Breast epithelium (tissue), 4 donors: ENCODE data around the gene CBLB. TPM values are rescaled to one million over a fixed set of nuclear protein-coding genes. Genes with fewer than 3 reads are reported as not detected.

Experiments used
- DNase-seq, 2 donors: peaks; one replicate each; pipeline ENCODE4 v3.0.0-alpha.2; 2019; ENCODE audit warnings: low spot score in 2 of 2
- H3K27ac ChIP-seq, 2 donors: fragments of 200-600 bp; sonication (generic) in 1 of 2; one replicate each; pipeline ENCODE4 v1.5.1; 2016 to 2019; ENCODE audit warnings: mild to moderate bottlenecking in 1 of 2
- H3K27me3 ChIP-seq, 2 donors: fragments of 200-600 bp; sonication (generic) in 1 of 2; one replicate each; pipeline versions ENCODE4 v1.5.1 to v1.6.0; 2017 to 2019; ENCODE audit warnings: control low read depth in 1 of 2, mild to moderate bottlenecking in 1 of 2
- H3K36me3 ChIP-seq: fragments of 200-600 bp; one replicate; pipeline ENCODE4 v1.5.1; 2019
- H3K4me1 ChIP-seq, 2 donors: fragments of 200-600 bp; sonication (generic); one replicate each; pipeline ENCODE4 v1.5.1; 2016 to 2019; ENCODE audit warnings: control low read depth in 1 of 2
- H3K4me3 ChIP-seq, 3 donors: fragments of 200-600 bp; sonication (generic); 1 replicate in 2 of 3; 2 replicates in 1 of 3; pipeline ENCODE4 v1.5.1; 2016 to 2019; ENCODE audit warnings: mild to moderate bottlenecking in 3 of 3, moderate library complexity in 2 of 3
- H3K9me3 ChIP-seq, 2 donors: fragments of 200-600 bp; sonication (generic) in 1 of 2; one replicate each; pipeline ENCODE4 v1.5.1; 2016 to 2019; ENCODE audit warnings: control low read depth in 1 of 2
- POLR2A ChIP-seq: fragments of 450-650 bp; IDR thresholded peaks from one replicate; pipeline ENCODE4 v1.6.1; 2016; ENCODE audit warnings: antibody characterized with exemption, mild to moderate bottlenecking, moderate library complexity
- POLR2AphosphoS5 ChIP-seq, 3 donors: sonication (generic); formaldehyde crosslinking; IDR thresholded peaks; one replicate each; pipeline ENCODE4 v1.6.1; 2017; ENCODE audit warnings: antibody characterized with exemption in 3 of 3
- intact Hi-C: fragments of 100-400 bp; cut with DNase I; formaldehyde crosslinking; loops from one replicate; pipeline ENCODE4 v1.15.1; 2023; ENCODE audit warnings: low total_unique reads
- total RNA-seq, 3 donors: library from RNA; depleted of rRNA; stranded (reverse); fragments of >200 nt; gene quantifications; one replicate each; pipeline ENCODE4 v1.1.0, GENCODE V29; 2016
- TF ChIP-seq, protein P1 (sequence below), 3 donors: fragments of 450-650 bp; IDR thresholded peaks; one replicate each; pipeline ENCODE4 v1.5.1; 2016 to 2017; ENCODE audit warnings: antibody characterized with exemption in 3 of 3, mild to moderate bottlenecking in 3 of 3, moderate library complexity in 3 of 3

CBLB gene
- total RNA-seq, 3 donors from 2014 or later = 57.7 to 107 (median 70.8) TPM

DNA sequence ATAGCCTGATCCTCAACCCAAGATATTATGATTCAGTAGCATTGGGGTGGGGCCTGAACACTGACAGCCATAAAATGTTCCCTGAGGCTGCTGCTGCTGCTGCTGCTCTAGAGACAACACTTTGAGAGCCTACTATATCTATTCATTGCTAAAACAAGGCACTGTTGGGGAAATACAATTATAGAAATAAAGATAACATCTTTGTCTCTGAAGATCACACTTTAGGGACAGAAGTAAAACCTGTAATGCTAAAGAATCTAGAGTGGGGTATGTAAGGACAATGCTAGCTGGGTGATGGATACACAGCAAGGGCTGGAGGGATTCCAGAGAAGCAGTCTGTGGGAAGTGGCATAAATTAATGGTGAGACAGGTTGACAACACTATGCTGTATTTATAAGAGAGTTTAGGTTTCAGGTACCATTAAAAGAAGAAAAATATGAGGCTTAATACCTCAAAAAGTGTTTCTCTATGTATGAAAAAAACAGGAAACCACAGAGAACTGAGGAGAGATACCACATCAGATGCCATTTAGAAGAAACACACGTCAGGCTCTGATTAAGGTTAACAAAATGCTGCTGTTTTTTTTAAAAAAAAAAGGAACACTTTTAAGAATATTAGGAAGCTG lies 115.9 kb downstream of the CBLB start:
- intact Hi-C loops = no loop called here
- H3K27ac ChIP-seq = peak overlapping the region in 1 of 2 donors; percentile 19
- no peaks in the 10 kb centered on the region for H3K36me3 ChIP-seq
- H3K27me3 ChIP-seq = no peaks in the 10 kb centered on the region
- H3K4me3 ChIP-seq = no peak overlapping the region
- no peak for DNase-seq
- no peaks in the 10 kb centered on the region for H3K9me3 ChIP-seq
- TF ChIP-seq POLR2AphosphoS5 (IDR thresholded peaks at IDR 0.05) (no peak), POLR2A (no peak)
- TF ChIP-seq, protein P1, sequence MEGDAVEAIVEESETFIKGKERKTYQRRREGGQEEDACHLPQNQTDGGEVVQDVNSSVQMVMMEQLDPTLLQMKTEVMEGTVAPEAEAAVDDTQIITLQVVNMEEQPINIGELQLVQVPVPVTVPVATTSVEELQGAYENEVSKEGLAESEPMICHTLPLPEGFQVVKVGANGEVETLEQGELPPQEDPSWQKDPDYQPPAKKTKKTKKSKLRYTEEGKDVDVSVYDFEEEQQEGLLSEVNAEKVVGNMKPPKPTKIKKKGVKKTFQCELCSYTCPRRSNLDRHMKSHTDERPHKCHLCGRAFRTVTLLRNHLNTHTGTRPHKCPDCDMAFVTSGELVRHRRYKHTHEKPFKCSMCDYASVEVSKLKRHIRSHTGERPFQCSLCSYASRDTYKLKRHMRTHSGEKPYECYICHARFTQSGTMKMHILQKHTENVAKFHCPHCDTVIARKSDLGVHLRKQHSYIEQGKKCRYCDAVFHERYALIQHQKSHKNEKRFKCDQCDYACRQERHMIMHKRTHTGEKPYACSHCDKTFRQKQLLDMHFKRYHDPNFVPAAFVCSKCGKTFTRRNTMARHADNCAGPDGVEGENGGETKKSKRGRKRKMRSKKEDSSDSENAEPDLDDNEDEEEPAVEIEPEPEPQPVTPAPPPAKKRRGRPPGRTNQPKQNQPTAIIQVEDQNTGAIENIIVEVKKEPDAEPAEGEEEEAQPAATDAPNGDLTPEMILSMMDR (IDR thresholded peaks at IDR 0.05) = no peak
- no peaks in the 10 kb centered on the region for H3K4me1 ChIP-seq

DNA sequence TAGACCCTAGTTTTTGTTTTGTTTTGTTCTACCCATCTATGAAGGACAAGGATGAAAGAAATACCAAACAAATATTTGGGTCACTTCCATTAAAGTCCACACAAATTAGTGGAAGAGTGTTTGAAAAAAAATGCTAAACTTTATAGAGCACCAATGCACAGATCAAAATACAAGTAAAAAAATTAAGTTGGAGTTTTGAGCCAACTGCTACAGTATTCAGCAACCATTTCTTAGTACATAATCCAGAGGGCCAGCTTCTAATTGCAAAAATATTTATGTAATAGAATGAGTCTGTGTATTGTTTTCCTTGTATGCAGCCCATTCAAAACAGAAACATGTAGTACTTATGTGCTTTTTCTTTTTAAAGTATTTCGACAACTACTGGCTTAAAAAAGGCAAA lies 121.1 kb downstream of the CBLB start:
- H3K27ac ChIP-seq = no peak overlapping the region
- H3K9me3 ChIP-seq = no peaks in the 10 kb centered on the region
- no peak overlapping the region for H3K4me3 ChIP-seq
- H3K27me3 ChIP-seq = no peaks in the 10 kb centered on the region
- no peak for TF ChIP-seq POLR2A
- TF ChIP-seq POLR2AphosphoS5 (IDR thresholded peaks at IDR 0.05) = no peak
- TF ChIP-seq, protein P1 (IDR thresholded peaks at IDR 0.05) = no peak
- peaks cover 0 to 10% of the 10 kb centered on the region in 2 donors for H3K4me1 ChIP-seq
- intact Hi-C loops = no loop called here
- no peaks in the 10 kb centered on the region for H3K36me3 ChIP-seq
- no peak for DNase-seq

GRCh38 chr3:105747060-105747541 lies 121.7 kb downstream of the CBLB start:
- Histone ChIP-seq H3K9me3 (no peaks in the 10 kb centered on the region), H3K27me3 (no peaks in the 10 kb centered on the region), H3K4me1 (peaks cover 0 to 10% of the 10 kb centered on the region in 2 donors), H3K27ac (peak overlapping the region; percentile 67 to 76), H3K36me3 (no peaks in the 10 kb centered on the region), H3K4me3 (no peak overlapping the region)
- no peak for TF ChIP-seq POLR2AphosphoS5 (IDR thresholded peaks at IDR 0.05)
- TF ChIP-seq, protein P1 (IDR thresholded peaks at IDR 0.05) = no peak
- TF ChIP-seq POLR2A = no peak
- intact Hi-C loops = no loop called here
- DNase-seq = no peak

GRCh38 chr3:105746231-105746996 lies 122.4 kb downstream of the CBLB start:
- no peak overlapping the region for H3K4me3 ChIP-seq
- H3K4me1 ChIP-seq = peaks cover 0 to 10% of the 10 kb centered on the region in 2 donors
- TF ChIP-seq POLR2AphosphoS5 (IDR thresholded peaks at IDR 0.05) (no peak), POLR2A (no peak)
- TF ChIP-seq, protein P1 (IDR thresholded peaks at IDR 0.05) = no peak
- no peaks in the 10 kb centered on the region for H3K36me3 ChIP-seq
- no peaks in the 10 kb centered on the region for H3K9me3 ChIP-seq
- DNase-seq = no peak
- H3K27ac ChIP-seq = peak overlapping the region; percentile 67 to 76
- intact Hi-C loops = no loop called here
- no peaks in the 10 kb centered on the region for H3K27me3 ChIP-seq

- H3K4me1 ChIP-seq = peaks cover 0 to 10% of the 10 kb centered on the region in 2 donors
- H3K27ac ChIP-seq = no peak overlapping the region
- TF ChIP-seq POLR2A (no peak), POLR2AphosphoS5 (IDR thresholded peaks at IDR 0.05) (no peak)
- DNase-seq = no peak
- no peaks in the 10 kb centered on the region for H3K9me3 ChIP-seq
- H3K36me3 ChIP-seq = no peaks in the 10 kb centered on the region
- no peak overlapping the region for H3K4me3 ChIP-seq
- intact Hi-C loops = no loop called here
- no peaks in the 10 kb centered on the region for H3K27me3 ChIP-seq
These were observed 123.8 kb downstream of the CBLB start for GRCh38 chr3:105745046-105745445.
